HG03469 (cell line): ENCODE results near the gene RANBP10.

Source experiments
- ATAC-seq: cut with Tn5 transposase; IDR thresholded peaks from one replicate; pipeline ENCODE4 v1.9.1; 2021; ENCODE audit warnings: mild to moderate bottlenecking, moderate library complexity, moderate number of reproducible peaks; ENCODE audit not compliant: unreplicated experiment

Gene RANBP10

GRCh38 chr16:67679935-67680897, 126.1 kb downstream of the RANBP10 start:
- no peak for ATAC-seq

GRCh38 chr16:67678354-67679023, 127.9 kb downstream of the RANBP10 start:
- ATAC-seq = no peak

DNA sequence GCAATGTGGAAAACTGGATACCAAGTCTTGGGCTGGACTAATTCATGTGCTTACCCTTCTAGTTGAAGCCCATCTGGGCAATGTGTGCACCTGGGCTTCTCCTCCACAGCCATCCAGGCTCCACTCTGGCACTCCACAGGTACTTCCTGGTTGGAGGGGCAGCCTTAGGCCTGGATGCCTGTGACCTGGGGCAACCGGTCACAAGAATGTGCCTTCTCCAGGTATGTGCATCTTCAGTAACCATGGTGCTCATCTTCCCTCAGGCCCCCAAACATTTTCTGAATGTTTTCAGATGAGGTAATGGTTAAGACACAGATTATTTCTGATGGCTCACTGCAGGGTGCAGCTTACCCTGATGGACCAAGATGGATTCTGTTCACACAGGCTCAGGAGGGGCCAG, 128.6 kb downstream of the RANBP10 start:
- no peak for ATAC-seq

- ATAC-seq = no peak
Measured at GRCh38 chr16:67676939-67677338, 129.4 kb downstream of the RANBP10 start.

- no peak for ATAC-seq
Measured at GRCh38 chr16:67676516-67676915, 129.8 kb downstream of the RANBP10 start.

- no peak for ATAC-seq
Measured at GRCh38 chr16:67675999-67676398, 130.4 kb downstream of the RANBP10 start.

- no peak for ATAC-seq
Measured at GRCh38 chr16:67675579-67675935, 130.8 kb downstream of the RANBP10 start.

DNA sequence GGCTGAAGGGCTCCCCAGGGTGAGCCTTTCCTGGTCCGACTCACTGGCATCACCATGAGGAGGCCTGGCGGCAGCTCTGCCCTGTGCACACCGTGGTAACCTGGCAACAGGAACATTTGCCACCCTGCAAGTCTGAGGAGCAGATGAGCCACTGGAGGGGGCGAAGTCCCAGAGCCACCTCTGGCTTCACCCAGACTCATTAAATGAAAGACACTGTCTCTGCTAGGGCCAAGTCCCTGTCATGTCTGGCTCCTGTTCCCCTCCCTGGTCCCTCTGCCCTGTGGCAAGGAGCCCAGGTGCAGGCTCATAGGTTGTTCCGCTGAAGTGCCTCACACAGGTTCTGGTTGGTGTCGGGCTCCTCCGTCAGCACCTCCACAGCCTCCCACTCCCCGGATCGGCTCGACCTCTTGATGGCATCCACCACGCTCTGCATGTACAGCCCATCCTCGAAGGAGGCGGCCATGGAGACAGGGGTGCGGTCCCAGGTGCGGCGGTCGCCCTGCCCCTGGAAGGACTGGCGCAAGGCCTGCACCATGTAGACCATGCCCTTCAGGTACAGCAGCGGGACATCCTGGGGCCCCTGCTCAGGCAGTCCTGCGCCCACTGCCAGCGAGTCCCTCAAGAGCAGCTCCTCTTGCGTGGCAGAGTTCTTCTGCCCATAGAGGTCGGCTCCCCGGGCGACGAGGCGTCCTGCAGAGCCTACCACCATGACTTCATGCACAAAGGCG, 131.3 kb downstream of the RANBP10 start:
- no peak for ATAC-seq

- ATAC-seq = no peak
Measured at GRCh38 chr16:67673712-67674580, 132.4 kb downstream of the RANBP10 start.
